SK-N-SH (cell line): ENCODE results near the gene SCART1. TPM values are rescaled to one million over a fixed set of nuclear protein-coding genes. Genes with fewer than 3 reads are reported as not detected.
"Not testable (repeated sequence)": the region's sequence is repeated elsewhere in the genome, so short reads cannot be mapped to it uniquely, and the experiment has no call there.

ENCODE experiments used
- CTCF ChIA-PET: fragments of 300-600, 350-600 bp; formaldehyde crosslinking; extraction: SDS; loops from one replicate; lab custom pipeline; 2021; lab: Yijun Ruan, JAX
- POLR2A ChIA-PET: fragments of 350-600 bp; sonication (Branson Sonifier 250); formaldehyde crosslinking; extraction: SDS; loops from one replicate; lab custom pipeline; 2020; ENCODE audit warnings: antibody characterized with exemption, inconsistent platforms; lab: Yijun Ruan, JAX
- DNase-seq: peaks from one replicate; pipeline ENCODE4 v3.0.0; 2012
- H2AFZ ChIP-seq: fragments of 200-600 bp; sonication (generic); 2 replicates; pipeline ENCODE4 v1.8.1; 2016; ENCODE audit warnings: antibody characterized with exemption, mild to moderate bottlenecking, low read depth
- H3F3A ChIP-seq: fragments of 200-600 bp; sonication (generic); replicated peaks from 2 replicates; pipeline ENCODE3; 2016; ENCODE audit warnings: antibody characterized with exemption, mild to moderate bottlenecking; ENCODE audit not compliant: insufficient read depth
- H3K27ac ChIP-seq, 2 experiments: fragments of 200-500 bp in 1 of 2; fragments of 200-600 bp in 1 of 2; sonication (Bioruptor generic) in 1 of 2; sonication (generic), shearing (Covaris generic) in 1 of 2; 2 replicates each; pipeline versions ENCODE4 v1.5.1 to v1.6.1; 2014 to 2016; ENCODE audit warnings: low read depth in 2 of 2, inconsistent platforms in 1 of 2, low read length in 1 of 2, mild to moderate bottlenecking in 1 of 2, mixed read lengths in 1 of 2
- H3K27me3 ChIP-seq: fragments of 200-600 bp; sonication (generic), shearing (Covaris generic); 2 replicates; pipeline ENCODE4 v1.6.1; 2016; ENCODE audit warnings: mixed run types; ENCODE audit not compliant: insufficient read depth
- H3K36me3 ChIP-seq, 2 experiments: fragments of 200-500 bp in 1 of 2; fragments of 200-600 bp in 1 of 2; sonication (Bioruptor generic) in 1 of 2; sonication (generic) in 1 of 2; replicated peaks in 1 of 2; 2 replicates each; pipeline versions ENCODE3 to v1.5.1; 2014 to 2016; ENCODE audit warnings: low read length in 1 of 2, mild to moderate bottlenecking in 1 of 2; ENCODE audit not compliant: insufficient read depth in 2 of 2, control insufficient read depth in 1 of 2
- H3K4me1 ChIP-seq, 2 experiments: fragments of 200-500 bp in 1 of 2; fragments of 200-600 bp in 1 of 2; sonication (Bioruptor generic) in 1 of 2; sonication (generic), shearing (Covaris generic) in 1 of 2; 2 replicates each; pipeline versions ENCODE4 v1.5.1 to v1.6.1; 2014 to 2016; ENCODE audit warnings: low read depth in 1 of 2, low read length in 1 of 2, mixed run types in 1 of 2; ENCODE audit not compliant: insufficient read depth in 2 of 2, control insufficient read depth in 1 of 2
- H3K4me2 ChIP-seq: fragments of 200-600 bp; sonication (generic), shearing (Covaris generic); 2 replicates; pipeline ENCODE4 v1.6.1; 2017; ENCODE audit warnings: mixed run types
- H3K4me3 ChIP-seq, 2 experiments: fragments of 200-500 bp in 1 of 2; fragments of 200-600 bp in 1 of 2; sonication (Bioruptor generic) in 1 of 2; sonication (generic), shearing (Covaris generic) in 1 of 2; 2 replicates each; pipeline versions ENCODE4 v1.5.1 to v1.8.1; 2014 to 2016; ENCODE audit warnings: low read depth in 2 of 2, inconsistent platforms in 1 of 2, low read length in 1 of 2, mild to moderate bottlenecking in 1 of 2, mixed read lengths in 1 of 2, moderate library complexity in 1 of 2
- H3K79me2 ChIP-seq: fragments of 200-600 bp; sonication (generic); 2 replicates; pipeline ENCODE4 v1.8.1; 2017; ENCODE audit warnings: mild to moderate bottlenecking; ENCODE audit not compliant: insufficient read depth
- H3K9ac ChIP-seq: fragments of 200-600 bp; sonication (generic); 2 replicates; pipeline ENCODE4 v1.6.1; 2017; ENCODE audit warnings: mixed run types
- H3K9me2 ChIP-seq: fragments of 200-600 bp; sonication (generic); 2 replicates; pipeline ENCODE4 v1.6.1; 2017; ENCODE audit warnings: mixed run types
- H3K9me3 ChIP-seq: fragments of 200-600 bp; sonication (generic); 2 replicates; pipeline ENCODE4 v1.6.1; 2017; ENCODE audit warnings: mixed run types, mild to moderate bottlenecking, moderate library complexity
- H4K20me1 ChIP-seq: fragments of 200-600 bp; sonication (generic); 2 replicates; pipeline ENCODE4 v1.6.1; 2017; ENCODE audit warnings: mild to moderate bottlenecking, mixed run types; ENCODE audit not compliant: insufficient read depth
- ELF1 ChIP-seq: IDR thresholded peaks from 2 replicates; pipeline ENCODE4 v1.4.0; 2012
- EZH2phosphoT487 ChIP-seq: fragments of 200-600 bp; sonication (generic); IDR thresholded peaks from 2 replicates; pipeline ENCODE4 v1.6.1; 2017; ENCODE audit warnings: low read depth, mixed run types, mild to moderate bottlenecking, antibody characterized with exemption, moderate library complexity, borderline replicate concordance
- JUND ChIP-seq: IDR thresholded peaks from 2 replicates; pipeline ENCODE4 v1.4.0; 2012
- MEF2A ChIP-seq: IDR thresholded peaks from 2 replicates; pipeline ENCODE4 v1.4.0; 2012; ENCODE audit warnings: low read depth, borderline replicate concordance
- RAD21 ChIP-seq: IDR thresholded peaks from 2 replicates; pipeline ENCODE4 v1.6.1; 2012; ENCODE audit warnings: mild to moderate bottlenecking, low read length
- WGBS: methylation state at CpG from one replicate; pipeline ENCODE4 v1.1.6; 2017; ENCODE audit warnings: low lambda C conversion rate; 5-methylcytosine and 5-hydroxymethylcytosine counted together
- polyA plus RNA-seq, 3 experiments: library from polyadenylated mRNA; depleted of rRNA; stranded (reverse); fragments of >200 nt; gene quantifications; 2 replicates each; pipeline ENCODE4 v1.2.3, GENCODE V29; 2012
- TF ChIP-seq, protein P1 (sequence below): IDR thresholded peaks from 2 replicates; pipeline ENCODE4 v1.4.0; 2012; ENCODE audit warnings: low read depth, borderline replicate concordance
- TF ChIP-seq, protein P2 (sequence below): fragments of 200-600 bp; sonication (generic); IDR thresholded peaks from 2 replicates; pipeline ENCODE4 v1.6.1; 2017; ENCODE audit warnings: antibody characterized with exemption, mild to moderate bottlenecking, moderate library complexity
- TF ChIP-seq, protein P3 (sequence below): IDR thresholded peaks from 2 replicates; pipeline ENCODE4; 2012

SCART1 gene
- polyA plus RNA-seq, 1 of the 3 experiments (the other 2 are of a cell fraction): 2.1 TPM

DNA sequence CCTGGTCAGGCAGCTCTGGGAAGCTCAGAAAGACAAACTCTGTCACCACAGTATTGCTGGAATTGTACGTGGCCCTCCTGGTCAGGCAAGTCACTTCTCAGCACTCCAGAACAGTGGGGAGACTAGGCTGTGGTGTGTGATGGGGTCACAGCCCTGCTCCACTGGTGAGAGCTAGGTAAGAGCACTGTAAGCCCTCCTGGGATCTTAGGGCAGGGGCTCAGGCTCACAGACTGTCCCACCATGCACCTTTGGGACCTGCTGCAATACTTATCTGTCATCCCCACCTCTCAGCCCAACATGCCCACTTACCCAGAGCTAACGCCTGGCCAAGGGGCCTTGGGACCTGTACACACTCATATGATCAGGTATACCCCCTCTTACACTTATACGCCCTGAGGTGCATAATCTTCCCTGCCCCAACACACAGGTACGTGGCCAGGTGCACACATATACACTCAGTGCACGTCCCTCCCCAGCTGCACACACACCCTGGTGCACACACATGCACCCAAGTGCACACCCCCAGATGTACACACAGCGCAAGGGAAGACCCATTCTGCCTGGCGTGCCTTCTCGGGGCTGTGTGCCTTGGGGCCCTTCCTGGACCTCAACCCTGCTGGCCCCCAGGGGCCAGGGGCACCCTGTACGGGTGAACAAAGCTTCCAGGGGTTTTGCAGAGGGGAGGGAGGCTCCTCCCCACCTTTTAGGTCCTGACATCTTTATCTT, 21.7 kb upstream of the SCART1 start:
- H3K9me3 ChIP-seq, POLR2A ChIA-PET, H3K9ac ChIP-seq, H4K20me1 ChIP-seq, H3F3A ChIP-seq, H3K4me1 ChIP-seq, H3K9me2 ChIP-seq, H3K27me3 ChIP-seq, CTCF ChIA-PET, H3K79me2 ChIP-seq, H3K4me3 ChIP-seq, H3K4me2 ChIP-seq, H2AFZ ChIP-seq, H3K27ac ChIP-seq, DNase-seq, H3K36me3 ChIP-seq: not testable (repeated sequence)
- WGBS: 5% methylated on average over 4 of the region's 9 CpGs

DNA sequence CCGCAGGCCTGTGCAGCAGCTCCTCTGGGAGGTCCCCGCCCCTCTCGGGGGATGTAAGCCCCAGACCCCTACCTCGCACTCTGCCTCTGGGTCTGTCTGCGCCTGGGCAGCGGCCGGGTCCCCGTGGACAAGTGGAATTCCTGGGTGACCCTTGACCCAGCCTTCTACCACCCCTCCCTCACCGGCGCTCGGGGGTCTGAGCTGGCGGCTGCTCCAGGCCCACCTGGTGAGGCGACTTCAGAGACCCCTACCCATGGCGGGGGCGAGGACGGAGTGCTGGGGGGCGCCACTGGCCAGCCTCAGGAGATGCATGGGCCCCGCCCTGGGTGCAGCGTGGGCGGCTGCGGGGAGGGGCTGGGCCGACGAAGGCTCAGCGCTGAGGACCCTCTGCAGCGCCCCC, 21.0 kb upstream of the SCART1 start:
- H3K79me2 ChIP-seq, H3K27me3 ChIP-seq, H3F3A ChIP-seq, POLR2A ChIA-PET, H3K4me3 ChIP-seq, H2AFZ ChIP-seq, H3K9ac ChIP-seq, H3K9me3 ChIP-seq, H4K20me1 ChIP-seq, H3K9me2 ChIP-seq, DNase-seq, H3K27ac ChIP-seq, CTCF ChIA-PET, H3K4me1 ChIP-seq, H3K36me3 ChIP-seq, H3K4me2 ChIP-seq: not testable (repeated sequence)
- no CpG with 5 or more reads among the region's 25 CpGs for WGBS

DNA sequence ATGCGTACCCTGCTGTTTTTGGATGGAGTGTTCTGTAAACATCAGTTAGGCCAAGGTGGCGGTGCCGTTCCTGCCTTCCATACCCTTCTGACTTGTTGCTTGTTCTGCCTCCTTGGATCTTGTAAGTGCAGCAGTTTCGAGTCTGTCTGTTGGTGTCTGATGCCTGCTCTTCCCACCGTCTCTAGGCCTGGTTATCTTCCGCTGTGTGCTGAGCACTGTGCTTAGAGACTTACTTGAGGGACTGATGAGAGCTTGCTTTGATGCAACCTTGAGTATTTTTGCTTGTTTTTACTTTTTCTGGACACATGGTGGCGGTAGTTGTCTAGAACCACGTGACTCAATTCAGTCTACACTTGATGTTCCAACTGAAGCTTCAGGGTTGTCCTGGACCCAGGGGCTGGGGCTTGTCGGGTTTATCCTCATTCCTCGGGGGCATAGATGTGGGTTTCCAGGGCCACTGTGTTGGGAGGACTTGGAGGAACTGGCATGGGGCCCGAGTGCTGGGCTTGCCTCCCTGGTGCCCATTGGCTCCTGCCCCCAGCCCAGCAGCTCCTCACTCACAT, 15.0 kb upstream of the SCART1 start:
- CTCF ChIA-PET: interaction anchor here (0.9 to 2.0 kb wide), 8 partner anchors 14 to 178 kb away, joined by 3 to 7 read pairs (median 4); no protein-coding TSS in a partner anchor
- no peaks in the 10 kb centered on the region for H3K79me2 ChIP-seq
- no peak overlapping the region for H3K4me2 ChIP-seq
- H3K27me3 ChIP-seq: no peaks in the 10 kb centered on the region
- DNase-seq: peak; percentile 40
- no peak overlapping the region for H3K9ac ChIP-seq
- no peak overlapping the region for H2AFZ ChIP-seq
- no peaks in the 10 kb centered on the region for H3K9me2 ChIP-seq
- TF ChIP-seq EZH2phosphoT487: no peak
- TF ChIP-seq, protein P1, sequence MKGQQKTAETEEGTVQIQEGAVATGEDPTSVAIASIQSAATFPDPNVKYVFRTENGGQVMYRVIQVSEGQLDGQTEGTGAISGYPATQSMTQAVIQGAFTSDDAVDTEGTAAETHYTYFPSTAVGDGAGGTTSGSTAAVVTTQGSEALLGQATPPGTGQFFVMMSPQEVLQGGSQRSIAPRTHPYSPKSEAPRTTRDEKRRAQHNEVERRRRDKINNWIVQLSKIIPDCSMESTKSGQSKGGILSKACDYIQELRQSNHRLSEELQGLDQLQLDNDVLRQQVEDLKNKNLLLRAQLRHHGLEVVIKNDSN: peak; percentile 79; the same call in 1 of the 2 replicates
- TF ChIP-seq JUND: no peak
- TF ChIP-seq, protein P2, sequence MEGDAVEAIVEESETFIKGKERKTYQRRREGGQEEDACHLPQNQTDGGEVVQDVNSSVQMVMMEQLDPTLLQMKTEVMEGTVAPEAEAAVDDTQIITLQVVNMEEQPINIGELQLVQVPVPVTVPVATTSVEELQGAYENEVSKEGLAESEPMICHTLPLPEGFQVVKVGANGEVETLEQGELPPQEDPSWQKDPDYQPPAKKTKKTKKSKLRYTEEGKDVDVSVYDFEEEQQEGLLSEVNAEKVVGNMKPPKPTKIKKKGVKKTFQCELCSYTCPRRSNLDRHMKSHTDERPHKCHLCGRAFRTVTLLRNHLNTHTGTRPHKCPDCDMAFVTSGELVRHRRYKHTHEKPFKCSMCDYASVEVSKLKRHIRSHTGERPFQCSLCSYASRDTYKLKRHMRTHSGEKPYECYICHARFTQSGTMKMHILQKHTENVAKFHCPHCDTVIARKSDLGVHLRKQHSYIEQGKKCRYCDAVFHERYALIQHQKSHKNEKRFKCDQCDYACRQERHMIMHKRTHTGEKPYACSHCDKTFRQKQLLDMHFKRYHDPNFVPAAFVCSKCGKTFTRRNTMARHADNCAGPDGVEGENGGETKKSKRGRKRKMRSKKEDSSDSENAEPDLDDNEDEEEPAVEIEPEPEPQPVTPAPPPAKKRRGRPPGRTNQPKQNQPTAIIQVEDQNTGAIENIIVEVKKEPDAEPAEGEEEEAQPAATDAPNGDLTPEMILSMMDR: peak; percentile 44; the same call in 1 of the 2 replicates
- no peak for TF ChIP-seq ELF1
- TF ChIP-seq, protein P3, sequence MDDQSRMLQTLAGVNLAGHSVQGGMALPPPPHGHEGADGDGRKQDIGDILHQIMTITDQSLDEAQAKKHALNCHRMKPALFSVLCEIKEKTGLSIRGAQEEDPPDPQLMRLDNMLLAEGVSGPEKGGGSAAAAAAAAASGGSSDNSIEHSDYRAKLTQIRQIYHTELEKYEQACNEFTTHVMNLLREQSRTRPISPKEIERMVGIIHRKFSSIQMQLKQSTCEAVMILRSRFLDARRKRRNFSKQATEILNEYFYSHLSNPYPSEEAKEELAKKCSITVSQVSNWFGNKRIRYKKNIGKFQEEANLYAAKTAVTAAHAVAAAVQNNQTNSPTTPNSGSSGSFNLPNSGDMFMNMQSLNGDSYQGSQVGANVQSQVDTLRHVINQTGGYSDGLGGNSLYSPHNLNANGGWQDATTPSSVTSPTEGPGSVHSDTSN: no peak
- TF ChIP-seq MEF2A: no peak
- TF ChIP-seq RAD21: peak; percentile 21; the same call in 1 of the 2 replicates
- H4K20me1 ChIP-seq: no peaks in the 10 kb centered on the region
- H3K9me3 ChIP-seq: no peaks in the 10 kb centered on the region
- WGBS: 49% methylated on average over 11 of the region's 11 CpGs
- POLR2A ChIA-PET: no interaction called here
- H3K36me3 ChIP-seq: no peaks in the 10 kb centered on the region
- H3K27ac ChIP-seq: no peak overlapping the region
- H3F3A ChIP-seq: no peaks in the 10 kb centered on the region
- H3K4me3 ChIP-seq: no peak overlapping the region
- no peaks in the 10 kb centered on the region; a peak in 1 of 4 replicates for H3K4me1 ChIP-seq
